Smooth muscle cell (in vitro differentiated cells): ENCODE data around the gene ADCYAP1R1. TPM values are rescaled to one million over a fixed set of nuclear protein-coding genes. Genes with fewer than 3 reads are reported as not detected.

Source experiments
- DNase-seq: peaks from one replicate; lab custom pipeline; 2025; ENCODE audit not compliant: unreplicated experiment; lab: John Stamatoyannopoulos, UW
- H2AFZ ChIP-seq: fragments of 200-600 bp; sonication (generic); 2 replicates; pipeline ENCODE4 v1.6.0; 2016; ENCODE audit warnings: antibody characterized with exemption, low read depth, mild to moderate bottlenecking
- H3F3A ChIP-seq: fragments of 200-600 bp; sonication (generic); 2 replicates; pipeline ENCODE4 v1.6.0; 2017; ENCODE audit warnings: antibody characterized with exemption, low read depth
- H3K27ac ChIP-seq: fragments of 200-600 bp; sonication (generic); 2 replicates; pipeline ENCODE4 v1.5.1; 2016; ENCODE audit warnings: low read depth, mild to moderate bottlenecking
- H3K27me3 ChIP-seq: fragments of 200-600 bp; sonication (generic); 2 replicates; pipeline ENCODE4 v1.6.1; 2016; ENCODE audit warnings: low read depth, mild to moderate bottlenecking
- H3K36me3 ChIP-seq: fragments of 200-600 bp; sonication (generic); 2 replicates; pipeline ENCODE4 v1.5.1; 2016; ENCODE audit warnings: low read depth
- H3K4me1 ChIP-seq: fragments of 200-600 bp; sonication (generic); 2 replicates; pipeline ENCODE4 v1.5.1; 2016; ENCODE audit warnings: low read depth
- H3K4me2 ChIP-seq: fragments of 200-600 bp; sonication (generic); 2 replicates; pipeline ENCODE4 v1.6.0; 2016; ENCODE audit warnings: mild to moderate bottlenecking
- H3K4me3 ChIP-seq: fragments of 200-600 bp; sonication (generic); 2 replicates; pipeline ENCODE4 v1.5.1; 2016; ENCODE audit warnings: mild to moderate bottlenecking
- H3K79me2 ChIP-seq: fragments of 200-600 bp; sonication (generic); 2 replicates; pipeline ENCODE4 v1.6.0; 2016; ENCODE audit warnings: low read depth, mild to moderate bottlenecking
- H3K9ac ChIP-seq: fragments of 200-600 bp; sonication (generic); 2 replicates; pipeline ENCODE4 v1.6.0; 2016; ENCODE audit warnings: low read depth
- H3K9me3 ChIP-seq: fragments of 200-600 bp; sonication (generic); replicated peaks from 2 replicates; pipeline ENCODE4 v1.5.1; 2016; ENCODE audit warnings: low read depth
- H4K20me1 ChIP-seq: fragments of 200-600 bp; sonication (generic); 2 replicates; pipeline ENCODE4 v1.6.0; 2016; ENCODE audit warnings: low read depth
- CTCF ChIP-seq: fragments of 200-600 bp; sonication (generic); IDR thresholded peaks from 2 replicates; pipeline ENCODE4 v1.5.1; 2017; ENCODE audit warnings: borderline replicate concordance, mild to moderate bottlenecking, antibody characterized with exemption; ENCODE audit not compliant: insufficient read depth, poor library complexity, severe bottlenecking
- WGBS: methylation state at CpG from one replicate; pipeline ENCODE4 v1.1.7; 2016; ENCODE audit warnings: low lambda C conversion rate; 5-methylcytosine and 5-hydroxymethylcytosine counted together
- polyA plus RNA-seq: library from polyadenylated mRNA; unstranded; fragments of >200 nt; fragmentation: Nextera tagmentation; extraction: Ambion mirVana; gene quantifications from 2 replicates; pipeline ENCODE4 v1.2.1, GENCODE V29; 2016
- total RNA-seq: library from RNA; depleted of rRNA; stranded (reverse); fragments of >200 nt; gene quantifications from 2 replicates; pipeline ENCODE4 v1.2.3, GENCODE V29; 2014

ADCYAP1R1 gene
- total and polyA plus RNA-seq, 2 experiments from 2014 or later: not detected

GRCh38 chr7:31062746-31063435 is 10.8 kb downstream of the ADCYAP1R1 start:
- Histone ChIP-seq H3K4me3 (no peak overlapping the region), H3K36me3 (no peaks in the 10 kb centered on the region), H3K79me2 (no peaks in the 10 kb centered on the region), H4K20me1 (no peaks in the 10 kb centered on the region), H3K4me1 (no peaks in the 10 kb centered on the region), H3F3A (no peaks in the 10 kb centered on the region), H3K9me3 (no peaks in the 10 kb centered on the region), H2AFZ (no peak overlapping the region), H3K27me3 (peaks cover 8% of the 10 kb centered on the region), H3K4me2 (no peak overlapping the region), H3K9ac (no peak overlapping the region), H3K27ac (no peak overlapping the region)
- no peak for TF ChIP-seq CTCF
- no peak for DNase-seq
- WGBS: 88% methylated on average over 7 of the region's 8 CpGs

GRCh38 chr7:31065021-31065593 is 13.0 kb downstream of the ADCYAP1R1 start:
- no peaks in the 10 kb centered on the region for H3K79me2 ChIP-seq
- no peak overlapping the region for H2AFZ ChIP-seq
- no peak for TF ChIP-seq CTCF
- no peaks in the 10 kb centered on the region for H3K9me3 ChIP-seq
- peaks cover 8% of the 10 kb centered on the region for H3K27me3 ChIP-seq
- no peaks in the 10 kb centered on the region for H3F3A ChIP-seq
- H3K9ac ChIP-seq: no peak overlapping the region
- H3K4me3 ChIP-seq: no peak overlapping the region
- H3K4me2 ChIP-seq: no peak overlapping the region
- no peak for DNase-seq
- H3K36me3 ChIP-seq: no peaks in the 10 kb centered on the region
- no peak overlapping the region for H3K27ac ChIP-seq
- H3K4me1 ChIP-seq: no peaks in the 10 kb centered on the region
- H4K20me1 ChIP-seq: no peaks in the 10 kb centered on the region
- WGBS: 72% methylated on average over 6 of the region's 6 CpGs

GRCh38 chr7:31065840-31066239 is 13.7 kb downstream of the ADCYAP1R1 start:
- Histone ChIP-seq H3K36me3 (no peaks in the 10 kb centered on the region), H3K4me3 (no peak overlapping the region), H3K9me3 (no peaks in the 10 kb centered on the region), H3K27me3 (peaks cover 8% of the 10 kb centered on the region), H2AFZ (no peak overlapping the region), H3K4me1 (no peaks in the 10 kb centered on the region), H3K4me2 (no peak overlapping the region), H3K79me2 (no peaks in the 10 kb centered on the region), H3K27ac (no peak overlapping the region), H4K20me1 (no peaks in the 10 kb centered on the region), H3F3A (no peaks in the 10 kb centered on the region), H3K9ac (no peak overlapping the region)
- WGBS: 91% methylated on average over 7 of the region's 7 CpGs
- no peak for TF ChIP-seq CTCF
- no peak for DNase-seq

- Histone ChIP-seq H3F3A (no peaks in the 10 kb centered on the region), H2AFZ (no peak overlapping the region), H3K27ac (no peak overlapping the region), H3K4me2 (no peak overlapping the region), H3K9ac (no peak overlapping the region), H3K79me2 (no peaks in the 10 kb centered on the region), H4K20me1 (no peaks in the 10 kb centered on the region), H3K27me3 (peaks cover 8% of the 10 kb centered on the region), H3K4me1 (no peaks in the 10 kb centered on the region), H3K4me3 (no peak overlapping the region), H3K9me3 (no peaks in the 10 kb centered on the region), H3K36me3 (no peaks in the 10 kb centered on the region)
- TF ChIP-seq CTCF: no peak
- DNase-seq: no peak
- WGBS: 69% methylated on average over 4 of the region's 4 CpGs
These were observed 14.5 kb downstream of the ADCYAP1R1 start for GRCh38 chr7:31066516-31067130.
